HEK293 (cell line): ENCODE results near the gene WDR19.
"Not testable (repeated sequence)": the region's sequence is repeated elsewhere in the genome, so short reads cannot be mapped to it uniquely, and the experiment has no call there.

Experiments
- CTCF ChIA-PET: fragments of 350-600 bp; formaldehyde crosslinking; extraction: SDS; loops from one replicate; lab custom pipeline; 2021; ENCODE audit warnings: antibody characterized with exemption; lab: Yijun Ruan, JAX
- POLR2A ChIA-PET: fragments of 300-600 bp; formaldehyde crosslinking; extraction: SDS; loops from one replicate; lab custom pipeline; 2020; ENCODE audit warnings: antibody characterized with exemption, inconsistent platforms; lab: Yijun Ruan, JAX
- H3K27ac ChIP-seq: fragments of 200-500 bp; sonication (Bioruptor generic); 2 replicates; pipeline ENCODE4 v1.5.1; 2014; ENCODE audit warnings: low read depth, low read length, control low read depth, inconsistent platforms; ENCODE audit errors: extremely low read depth
- H3K36me3 ChIP-seq, 2 experiments: fragments of 200-500 bp in 1 of 2; sonication (Bioruptor generic) in 1 of 2; 1 replicate in 1 of 2; 2 replicates in 1 of 2; pipeline ENCODE4 v1.5.1; 2014 to 2017; ENCODE audit warnings: inconsistent platforms in 2 of 2, low read length in 2 of 2; ENCODE audit not compliant: control insufficient read depth in 2 of 2, insufficient read depth in 1 of 2
- H3K4me1 ChIP-seq: fragments of 200-500 bp; sonication (Bioruptor generic); 2 replicates; pipeline ENCODE4 v1.5.1; 2014; ENCODE audit warnings: mild to moderate bottlenecking, low read length, inconsistent platforms; ENCODE audit not compliant: control insufficient read depth, insufficient read depth
- H3K4me3 ChIP-seq: 2 replicates; pipeline ENCODE4 v1.5.1; 2011; ENCODE audit warnings: low read depth, mild to moderate bottlenecking, control low read depth, low read length, moderate library complexity
- H3K9me3 ChIP-seq: fragments of 200-500 bp; sonication (Bioruptor generic); 2 replicates; pipeline ENCODE4 v1.5.1; 2014; ENCODE audit warnings: low read depth, low read length, inconsistent platforms; ENCODE audit not compliant: control insufficient read depth, insufficient read depth
- EGR2 ChIP-seq: fragments of 450-650 bp; formaldehyde crosslinking; IDR thresholded peaks from 2 replicates; pipeline ENCODE4 v1.5.1; 2016; ENCODE audit warnings: low read depth, missing biosample characterization, missing genetic modification characterization
- GLI4 ChIP-seq: fragments of 450-650 bp; formaldehyde crosslinking; IDR thresholded peaks from 2 replicates; pipeline ENCODE4 v1.5.1; 2016; ENCODE audit warnings: missing biosample characterization, missing genetic modification characterization
- OVOL3 ChIP-seq: fragments of 450-650 bp; formaldehyde crosslinking; IDR thresholded peaks from 2 replicates; pipeline ENCODE4 v1.5.1; 2016; ENCODE audit warnings: missing biosample characterization, missing genetic modification characterization
- SALL2 ChIP-seq: fragments of 450-650 bp; formaldehyde crosslinking; IDR thresholded peaks from 2 replicates; pipeline ENCODE4 v1.5.0; 2017; ENCODE audit warnings: missing biosample characterization, mild to moderate bottlenecking, missing genetic modification characterization, borderline replicate concordance
- TCF7L2 ChIP-seq: IDR thresholded peaks from 2 replicates; pipeline ENCODE4 v1.6.1; 2011; ENCODE audit warnings: low read depth, mild to moderate bottlenecking, inconsistent platforms, low read length, moderate library complexity, borderline replicate concordance
- ZBTB21 ChIP-seq: fragments of 450-650 bp; formaldehyde crosslinking; IDR thresholded peaks from 2 replicates; pipeline ENCODE4 v1.5.1; 2017; ENCODE audit warnings: missing biosample characterization, missing genetic modification characterization
- ZBTB7A ChIP-seq: fragments of 450-650 bp; formaldehyde crosslinking; IDR thresholded peaks from 2 replicates; pipeline ENCODE4 v1.5.1; 2016; ENCODE audit warnings: low read depth, missing biosample characterization, missing genetic modification characterization
- ZFP3 ChIP-seq: fragments of 450-650 bp; formaldehyde crosslinking; IDR thresholded peaks from 2 replicates; pipeline ENCODE4 v1.5.1; 2016; ENCODE audit warnings: low read depth, missing biosample characterization, missing genetic modification characterization
- ZFP69B ChIP-seq: fragments of 450-650 bp; formaldehyde crosslinking; IDR thresholded peaks from 2 replicates; pipeline ENCODE4 v1.5.1; 2016; ENCODE audit warnings: missing biosample characterization, missing genetic modification characterization
- ZNF114 ChIP-seq: fragments of 450-650 bp; formaldehyde crosslinking; IDR thresholded peaks from 2 replicates; pipeline ENCODE4 v1.5.0; 2017; ENCODE audit warnings: missing biosample characterization, missing genetic modification characterization
- ZNF132 ChIP-seq: fragments of 450-650 bp; formaldehyde crosslinking; IDR thresholded peaks from 2 replicates; pipeline ENCODE4 v1.5.1; 2017; ENCODE audit warnings: missing biosample characterization, missing genetic modification characterization, borderline replicate concordance
- ZNF174 ChIP-seq: fragments of 450-650 bp; formaldehyde crosslinking; IDR thresholded peaks from 2 replicates; pipeline ENCODE4 v1.5.0; 2017; ENCODE audit warnings: missing biosample characterization, mild to moderate bottlenecking, missing genetic modification characterization
- ZNF202 ChIP-seq: fragments of 450-650 bp; formaldehyde crosslinking; IDR thresholded peaks from 2 replicates; pipeline ENCODE4 v1.5.1; 2016; ENCODE audit warnings: missing biosample characterization, missing genetic modification characterization, borderline replicate concordance
- ZNF23 ChIP-seq: fragments of 450-650 bp; formaldehyde crosslinking; IDR thresholded peaks from 2 replicates; pipeline ENCODE4 v1.5.1; 2016; ENCODE audit warnings: missing biosample characterization, missing genetic modification characterization, borderline replicate concordance
- ZNF311 ChIP-seq: fragments of 450-650 bp; formaldehyde crosslinking; IDR thresholded peaks from 2 replicates; pipeline ENCODE4 v1.5.1; 2017; ENCODE audit warnings: missing biosample characterization, missing genetic modification characterization, borderline replicate concordance
- ZNF37A ChIP-seq: fragments of 450-650 bp; IDR thresholded peaks from 2 replicates; pipeline ENCODE4 v1.5.1; 2018; ENCODE audit warnings: missing biosample characterization, missing genetic modification characterization
- ZNF416 ChIP-seq: fragments of 450-650 bp; formaldehyde crosslinking; IDR thresholded peaks from 2 replicates; pipeline ENCODE4 v1.5.1; 2016; ENCODE audit warnings: missing biosample characterization, missing genetic modification characterization
- ZNF449 ChIP-seq: fragments of 450-650 bp; formaldehyde crosslinking; IDR thresholded peaks from 2 replicates; pipeline ENCODE4 v1.5.1; 2017; ENCODE audit warnings: missing biosample characterization, mild to moderate bottlenecking, missing genetic modification characterization, moderate library complexity
- ZNF521 ChIP-seq: fragments of 450-650 bp; formaldehyde crosslinking; IDR thresholded peaks from 2 replicates; pipeline ENCODE4 v1.5.1; 2017; ENCODE audit warnings: missing biosample characterization, mild to moderate bottlenecking, missing genetic modification characterization
- ZNF544 ChIP-seq: fragments of 450-650 bp; formaldehyde crosslinking; IDR thresholded peaks from 2 replicates; pipeline ENCODE4 v1.5.0; 2017; ENCODE audit warnings: missing biosample characterization, missing genetic modification characterization
- ZNF558 ChIP-seq: fragments of 450-650 bp; formaldehyde crosslinking; IDR thresholded peaks from 2 replicates; pipeline ENCODE4 v1.5.1; 2016; ENCODE audit warnings: missing biosample characterization, missing genetic modification characterization
- ZNF701 ChIP-seq: fragments of 450-650 bp; formaldehyde crosslinking; IDR thresholded peaks from 2 replicates; pipeline ENCODE4 v1.5.1; 2016; ENCODE audit warnings: missing biosample characterization, missing genetic modification characterization
- ZNF777 ChIP-seq: fragments of 450-650 bp; formaldehyde crosslinking; IDR thresholded peaks from 2 replicates; pipeline ENCODE4 v1.5.1; 2017; ENCODE audit warnings: missing biosample characterization, missing genetic modification characterization, borderline replicate concordance
- ZNF843 ChIP-seq: fragments of 450-650 bp; formaldehyde crosslinking; IDR thresholded peaks from 2 replicates; pipeline ENCODE4 v1.5.1; 2016; ENCODE audit warnings: missing biosample characterization, missing genetic modification characterization
- ZSCAN23 ChIP-seq: fragments of 450-650 bp; formaldehyde crosslinking; IDR thresholded peaks from 2 replicates; pipeline ENCODE4 v1.5.1; 2016; ENCODE audit warnings: missing biosample characterization, missing genetic modification characterization
- ZSCAN4 ChIP-seq: fragments of 450-650 bp; formaldehyde crosslinking; IDR thresholded peaks from 2 replicates; pipeline ENCODE4 v1.5.1; 2017; ENCODE audit warnings: missing biosample characterization, missing genetic modification characterization
- ZXDB ChIP-seq: fragments of 450-650 bp; formaldehyde crosslinking; IDR thresholded peaks from 2 replicates; pipeline ENCODE4 v1.5.1; 2016; ENCODE audit warnings: missing biosample characterization, missing genetic modification characterization

The WDR19 gene

GRCh38 chr4:39179681-39180080 is 2.6 kb upstream of the WDR19 start:
- no peaks in the 10 kb centered on the region for H3K4me1 ChIP-seq
- TF ChIP-seq ZNF449 (no peak), TCF7L2 (no peak), GLI4 (tag by site-specific recombination) (no peak), ZNF132 (tag by site-specific recombination) (no peak), ZSCAN4 (tag by site-specific recombination) (no peak), ZNF544 (tag by site-specific recombination) (no peak), ZNF174 (tag by site-specific recombination) (no peak), ZNF521 (no peak), OVOL3 (tag by site-specific recombination) (no peak), ZNF558 (tag by site-specific recombination) (no peak), ZNF202 (tag by site-specific recombination) (no peak), ZNF23 (tag by site-specific recombination) (no peak), ZNF777 (tag by site-specific recombination) (no peak), EGR2 (tag by site-specific recombination) (no peak)
- no peaks in the 10 kb centered on the region for H3K9me3 ChIP-seq
- H3K4me3 ChIP-seq, result no peak overlapping the region
- no peaks in the 10 kb centered on the region for H3K36me3 ChIP-seq
- H3K27ac ChIP-seq, result no peak overlapping the region
- ChIA-PET POLR2A (no interaction called here), CTCF (interaction anchor here (1.1 kb wide), 1 partner anchor 1144 kb away, joined by 4 read pairs; no protein-coding TSS in a partner anchor)

DNA sequence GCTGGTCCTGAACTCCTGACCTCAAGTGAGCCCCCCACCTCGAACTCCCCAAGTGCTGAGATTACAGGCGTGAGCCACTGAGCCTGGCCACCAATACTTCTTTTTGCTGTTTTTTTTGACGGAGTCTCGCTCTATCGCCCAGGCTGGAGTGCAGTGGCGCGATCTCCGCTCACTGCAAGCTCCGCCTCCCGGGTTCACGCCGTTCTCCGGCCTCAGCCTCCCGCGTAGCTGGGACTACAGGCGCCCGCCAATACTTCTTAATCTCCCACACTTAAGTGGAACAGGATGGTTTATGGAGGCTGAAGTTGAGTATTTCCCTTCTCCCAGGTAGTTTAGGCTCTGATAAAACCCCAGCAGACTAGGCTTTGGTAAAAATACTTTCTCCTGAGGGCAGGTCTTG is 1.7 kb upstream of the WDR19 start:
- POLR2A ChIA-PET, H3K9me3 ChIP-seq, H3K27ac ChIP-seq, H3K4me1 ChIP-seq, H3K36me3 ChIP-seq, H3K4me3 ChIP-seq: not testable (repeated sequence)
- CTCF ChIA-PET, result interaction anchor here (1.1 kb wide), 1 partner anchor 314 kb away, joined by 3 read pairs; the partner anchor contains the start of gene FAM114A1

- peak overlapping the region; percentile 25; the same call in 1 of the 2 replicates for H3K4me3 ChIP-seq
- CTCF ChIA-PET, result interaction anchor here (0.5 to 1.1 kb wide), 7 partner anchors 10 to 314 kb away, joined by 3 to 4 read pairs (median 3); partner anchors contain the start of gene FAM114A1
- no peaks in the 10 kb centered on the region for H3K4me1 ChIP-seq
- no peaks in the 10 kb centered on the region for H3K9me3 ChIP-seq
- POLR2A ChIA-PET, result no interaction called here
- H3K36me3 ChIP-seq, result peaks cover 0 to 6% of the 10 kb centered on the region in 2 experiments; a peak in 1 of 3 replicates
- no peak for TF ChIP-seq ZNF843 (tag by site-specific recombination)
- no peak for TF ChIP-seq ZNF416
- no peak for TF ChIP-seq ZNF114 (tag by site-specific recombination)
- TF ChIP-seq ZSCAN23 (tag by site-specific recombination), result no peak
- TF ChIP-seq ZNF311 (tag by site-specific recombination), result no peak
- TF ChIP-seq ZNF701, result no peak
- no peak for TF ChIP-seq ZXDB (tag by site-specific recombination)
- TF ChIP-seq ZBTB21 (tag by site-specific recombination), result no peak
- no peak for TF ChIP-seq ZBTB7A (tag by site-specific recombination)
- TF ChIP-seq ZNF37A (tag by site-specific recombination), result no peak
- no peak for TF ChIP-seq ZFP69B (tag by site-specific recombination)
- no peak for TF ChIP-seq SALL2 (tag by site-specific recombination)
- TF ChIP-seq ZFP3, result no peak
- H3K27ac ChIP-seq, result no peak overlapping the region
These were observed 817 bp upstream of the WDR19 start for GRCh38 chr4:39181520-39181904.
